T-helper 2 cell (primary cell): Measurements from ENCODE around the gene COL19A1.
A peak's percentile ranks its signal among the peaks of the same experiment; 100 is the strongest.

Source experiments
- DNase-seq, 5 experiments: peaks; one replicate each; pipeline versions ENCODE4 v3.0.0 to v3.0.0-alpha.2; 2012 to 2022

Gene COL19A1

GRCh38 chr6:70072540-70073179 lies 206.3 kb downstream of the COL19A1 start:
- no peak for DNase-seq

- no peak for DNase-seq
Observed at GRCh38 chr6:70073637-70074036, 207.3 kb downstream of the COL19A1 start.

- DNase-seq, result no peak
Observed at GRCh38 chr6:70079241-70079640, 212.9 kb downstream of the COL19A1 start.

- DNase-seq, result no peak
Observed at GRCh38 chr6:70080443-70081070, 214.2 kb downstream of the COL19A1 start.

GRCh38 chr6:70082830-70083229 lies 216.5 kb downstream of the COL19A1 start:
- DNase-seq, result no peak

- DNase-seq, result no peak
Observed at GRCh38 chr6:70086806-70087205, 220.4 kb downstream of the COL19A1 start.

- no peak for DNase-seq
Observed at GRCh38 chr6:70094156-70094555, 227.8 kb downstream of the COL19A1 start.

- no peak for DNase-seq
Observed at GRCh38 chr6:70099732-70100131, 233.4 kb downstream of the COL19A1 start.

- no peak for DNase-seq
Observed at GRCh38 chr6:70103798-70104197, 237.4 kb downstream of the COL19A1 start.

GRCh38 chr6:70107852-70108629 lies 241.7 kb downstream of the COL19A1 start:
- peak in 1 of 5 experiments; percentile 15 for DNase-seq

- DNase-seq, result no peak
Observed at GRCh38 chr6:70110126-70111022, 244.0 kb downstream of the COL19A1 start.

GRCh38 chr6:70111737-70112136 lies 245.4 kb downstream of the COL19A1 start:
- no peak for DNase-seq

- no peak for DNase-seq
Observed at GRCh38 chr6:70112716-70113115, 246.4 kb downstream of the COL19A1 start.

- DNase-seq, result no peak
Observed at GRCh38 chr6:70113171-70113570, 246.8 kb downstream of the COL19A1 start.

GRCh38 chr6:70118670-70119069 lies 252.3 kb downstream of the COL19A1 start:
- no peak for DNase-seq

- no peak for DNase-seq
Observed at GRCh38 chr6:70119218-70119835, 253.0 kb downstream of the COL19A1 start.

- no peak for DNase-seq
Observed at GRCh38 chr6:70124443-70124842, 258.1 kb downstream of the COL19A1 start.

- DNase-seq, result no peak
Observed at GRCh38 chr6:70124882-70125545, 258.7 kb downstream of the COL19A1 start.

GRCh38 chr6:70125602-70126001 lies 259.2 kb downstream of the COL19A1 start:
- no peak for DNase-seq

- DNase-seq, result no peak
Observed at GRCh38 chr6:70129341-70129740, 263.0 kb downstream of the COL19A1 start.

- DNase-seq, result no peak
Observed at GRCh38 chr6:70130865-70131264, 264.5 kb downstream of the COL19A1 start.

GRCh38 chr6:70131528-70131927 lies 265.2 kb downstream of the COL19A1 start:
- no peak for DNase-seq
